NCI-H748 (cell line): ENCODE data around the gene EDC3.
A peak's percentile ranks its signal among the peaks of the same experiment; 100 is the strongest.
"Not testable (repeated sequence)": the region's sequence is repeated elsewhere in the genome, so short reads cannot be mapped to it uniquely, and the experiment has no call there.

Experiments used
- DNase-seq: peaks from one replicate; lab custom pipeline; 2025; ENCODE audit not compliant: unreplicated experiment; lab: John Stamatoyannopoulos, UW

The EDC3 gene

DNA sequence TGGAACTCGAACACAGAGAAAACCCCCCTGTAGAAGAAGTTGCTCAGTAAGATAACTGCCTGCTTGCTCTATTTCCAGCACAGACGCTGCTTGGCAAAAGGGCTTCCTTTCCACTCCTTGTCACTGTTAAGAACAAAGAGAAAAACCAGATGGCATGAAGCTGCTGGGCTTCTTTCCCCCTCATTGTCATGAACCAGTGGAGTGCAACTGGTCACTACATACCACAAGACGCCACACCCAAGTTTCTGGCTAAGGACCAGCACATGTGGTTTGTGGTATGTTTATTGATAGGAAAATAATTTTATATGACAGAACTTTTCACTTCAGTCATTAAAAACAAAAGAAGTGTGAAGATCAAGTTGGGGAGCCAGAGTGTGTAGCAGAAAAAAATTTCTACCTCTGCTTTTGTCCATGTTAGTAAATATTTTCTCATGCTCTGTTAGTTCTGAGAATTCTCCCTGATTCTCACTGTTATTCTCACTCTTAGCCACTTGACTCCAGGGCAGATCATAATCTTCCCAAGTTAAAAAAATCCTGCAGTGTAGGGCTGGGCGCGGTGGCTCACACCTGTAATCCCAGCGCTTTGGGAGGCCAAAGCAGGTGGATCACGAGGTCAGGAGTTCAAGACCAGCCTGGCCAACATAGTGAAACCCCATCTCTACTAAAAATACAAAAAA is 42.3 kb downstream of the EDC3 start:
- DNase-seq, result no peak

DNA sequence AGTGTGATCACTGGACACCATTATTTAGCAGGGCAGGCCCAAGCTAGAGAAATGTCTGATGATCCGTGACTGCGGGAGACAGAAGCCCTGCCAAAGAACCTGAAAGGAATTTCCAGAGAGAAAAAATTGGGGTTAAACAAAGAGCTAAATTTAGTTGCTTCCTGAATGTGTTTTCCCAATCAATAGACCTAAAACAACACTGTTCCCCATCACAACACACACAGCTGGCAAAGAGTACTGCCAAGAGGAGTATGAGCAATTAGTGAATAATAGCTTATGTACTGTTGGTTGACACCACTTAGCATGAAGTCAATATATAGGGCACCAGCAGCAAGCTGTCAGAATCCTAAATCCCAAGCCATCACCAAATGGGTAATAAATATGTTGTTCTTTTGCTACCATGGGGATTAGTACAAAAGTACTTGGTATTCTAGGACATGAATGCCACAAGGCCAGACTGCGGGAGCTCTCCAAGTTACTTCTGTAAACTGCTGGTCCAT is 44.5 kb downstream of the EDC3 start:
- peak; percentile 86 for DNase-seq

DNA sequence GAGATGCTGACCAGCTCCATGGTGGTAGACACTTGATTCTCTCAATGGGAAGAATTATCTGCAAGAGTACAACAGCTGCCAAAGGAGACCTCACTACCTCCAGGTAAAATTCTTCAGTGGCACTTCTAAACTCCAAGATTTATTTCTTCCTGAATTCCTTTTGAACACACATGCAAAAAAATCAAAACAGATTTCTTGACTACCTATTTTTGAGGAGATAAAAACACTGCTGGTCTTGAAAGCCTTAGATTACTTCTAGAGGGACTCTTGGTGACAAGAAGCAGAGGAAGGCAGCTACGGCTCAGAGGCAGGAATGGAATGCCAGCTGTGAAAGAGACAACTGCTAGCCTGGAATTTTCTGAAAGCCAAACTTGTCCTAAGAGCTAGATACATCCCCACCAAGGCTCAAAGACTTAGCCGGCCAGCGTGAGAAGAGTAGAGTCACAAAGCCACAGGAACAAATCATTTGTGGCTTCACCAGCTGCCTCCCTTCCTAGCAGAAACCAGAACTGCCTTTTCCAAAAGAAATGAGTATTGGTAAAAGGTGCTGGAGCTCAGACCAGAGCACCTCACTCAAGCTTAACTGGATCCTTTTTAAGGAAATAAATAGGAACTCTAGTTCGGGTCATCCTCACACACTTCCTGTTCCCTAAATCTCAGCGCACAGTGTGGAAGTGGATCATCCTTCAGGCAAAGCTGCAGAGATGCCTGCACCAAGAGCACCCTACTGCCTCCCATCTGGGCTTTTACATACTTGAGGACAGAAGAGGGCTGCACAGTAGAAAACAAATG is 47.6 kb downstream of the EDC3 start:
- DNase-seq, result no peak

DNA sequence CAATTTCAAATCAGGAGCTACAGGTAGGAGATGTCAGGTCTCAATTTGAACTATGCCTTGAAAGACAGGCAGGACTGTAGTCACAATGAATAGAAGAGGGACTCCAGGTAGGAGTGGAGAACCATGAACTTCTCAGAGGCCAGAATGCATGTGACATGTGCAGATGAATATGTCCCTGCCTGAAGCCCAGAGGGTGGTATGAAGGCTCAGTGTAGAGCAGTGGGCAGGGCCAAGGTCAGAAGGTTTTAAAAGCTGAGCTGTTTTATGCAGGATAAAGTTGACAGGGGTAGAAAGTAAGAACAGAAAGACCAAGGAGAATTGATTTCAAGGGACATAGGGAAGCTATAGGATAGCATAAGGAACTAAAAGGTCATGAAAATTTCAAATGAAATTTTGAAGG is 49.3 kb downstream of the EDC3 start:
- DNase-seq, result no peak

DNA sequence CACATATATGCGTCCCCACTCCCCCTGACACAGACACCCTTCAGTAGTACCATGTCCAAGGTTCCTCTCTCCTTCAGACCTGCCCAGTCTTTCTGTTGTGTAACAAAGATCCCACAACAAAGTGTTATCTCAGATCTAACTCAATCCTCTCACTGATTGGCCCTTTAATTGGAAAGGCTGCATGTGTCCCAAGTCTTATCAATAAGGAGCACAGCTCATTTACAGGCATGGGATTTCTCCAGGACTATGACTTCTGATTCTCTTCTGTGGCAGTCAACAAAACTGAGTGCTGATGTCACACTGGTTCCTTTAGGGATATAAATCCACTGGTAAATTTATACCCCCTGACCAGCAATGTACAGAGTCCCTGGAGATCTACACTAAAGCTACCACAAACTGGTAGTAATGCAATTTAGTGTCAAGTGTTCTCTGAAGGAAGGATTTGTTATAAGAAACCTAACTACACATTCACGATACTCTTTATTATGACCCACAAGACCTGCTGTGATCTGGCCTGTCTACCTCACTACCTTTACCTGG is 52.1 kb downstream of the EDC3 start:
- DNase-seq, result no peak

DNA sequence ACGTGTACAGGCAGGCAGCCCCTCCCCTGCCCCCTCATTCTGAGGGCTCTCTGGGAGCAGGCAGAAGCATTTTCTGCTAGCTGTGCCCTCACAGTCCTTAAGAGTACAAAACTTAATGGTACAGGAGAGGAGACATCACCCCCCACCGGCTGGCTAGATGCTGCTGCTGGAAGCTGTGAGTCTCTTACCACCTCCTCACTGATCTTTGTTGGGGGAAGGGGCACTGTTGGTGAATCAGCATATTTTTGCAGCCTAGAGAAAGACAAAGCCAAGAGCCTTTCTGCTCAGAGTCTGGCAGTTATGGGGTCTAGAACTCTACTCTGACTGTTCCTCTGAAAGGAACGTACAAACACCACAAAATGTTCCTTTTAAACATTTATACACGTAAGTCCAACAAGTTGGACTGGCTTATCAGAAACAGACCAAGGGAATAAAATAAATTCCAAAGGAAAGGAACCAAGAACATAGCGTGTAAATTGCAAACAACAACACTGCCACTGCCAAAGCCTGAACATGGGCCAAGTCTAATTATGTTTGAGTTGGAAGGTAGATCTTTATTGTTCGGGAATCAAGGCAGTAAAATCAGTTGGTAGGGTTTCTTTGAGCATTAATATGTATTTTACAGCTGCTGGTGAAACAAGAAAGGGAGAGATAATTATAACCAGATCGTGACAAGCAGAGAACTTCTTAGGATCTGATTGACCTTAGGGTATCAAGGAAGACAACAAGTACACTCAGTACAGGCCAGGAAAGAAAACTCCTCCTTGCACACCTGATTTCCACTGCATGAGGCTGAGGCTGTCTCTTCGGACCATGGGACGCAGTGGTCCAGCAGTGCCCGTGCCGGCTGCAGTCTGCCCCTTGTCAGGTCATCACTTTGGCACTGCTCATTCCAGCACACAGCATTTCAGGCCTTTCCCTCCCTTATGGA is 52.8 kb downstream of the EDC3 start:
- peak; percentile 12 for DNase-seq

DNA sequence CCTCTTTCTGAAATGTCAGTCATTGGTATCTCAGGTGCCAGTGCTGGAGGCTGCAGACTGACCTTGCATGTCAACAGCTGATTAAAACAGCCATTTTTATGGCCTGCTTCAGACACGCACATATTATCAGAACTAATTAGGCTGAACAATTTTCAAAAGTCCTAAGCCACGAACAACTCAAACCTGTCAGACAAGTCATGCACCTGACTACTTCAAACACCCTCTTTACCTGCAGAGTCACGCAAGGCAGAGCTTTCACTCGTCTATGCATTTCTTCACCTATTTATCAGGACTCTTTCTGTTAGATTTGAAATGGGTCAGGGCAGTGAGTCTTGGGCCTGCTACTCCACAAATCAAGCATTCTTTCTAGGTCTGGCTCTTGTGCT is 53.5 kb downstream of the EDC3 start:
- peak; percentile 83 for DNase-seq

DNA sequence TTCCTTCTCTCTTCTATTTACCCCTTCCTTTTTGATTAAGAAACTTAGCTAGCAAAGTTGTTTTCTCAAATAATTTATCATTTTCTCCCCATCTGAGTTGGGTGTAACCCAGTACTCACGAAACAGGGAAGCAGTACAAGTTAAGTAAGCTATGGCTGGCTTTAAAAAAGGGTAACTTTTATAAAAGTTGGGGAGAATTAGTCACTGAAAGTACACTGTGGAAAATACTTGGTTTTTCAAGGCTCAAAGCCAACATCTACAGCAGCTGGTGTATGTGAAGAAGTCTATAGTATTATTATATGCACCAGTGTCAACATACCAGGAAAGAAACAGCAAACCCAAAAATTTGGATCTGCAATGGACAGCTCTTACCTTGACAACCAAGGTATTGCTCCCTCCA is 54.7 kb downstream of the EDC3 start:
- DNase-seq, result no peak

DNA sequence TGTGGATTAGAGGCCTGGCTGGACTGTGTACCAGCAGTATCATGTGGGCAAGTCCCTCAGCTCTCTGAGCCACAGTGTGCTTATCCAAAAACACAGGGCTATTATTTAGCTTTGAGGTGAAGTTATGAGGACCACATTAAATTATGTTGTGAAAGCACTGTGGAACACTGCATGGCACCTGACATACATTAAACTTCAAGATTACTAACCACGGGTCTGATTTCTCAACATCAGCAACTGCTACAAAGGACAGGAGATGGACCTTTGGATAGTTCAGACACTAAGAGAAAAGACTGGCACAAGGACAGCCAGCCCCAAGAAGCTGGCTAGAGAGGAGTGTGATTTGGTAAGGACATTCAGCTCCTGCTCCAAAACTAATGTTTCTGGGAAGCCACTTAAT is 58.8 kb downstream of the EDC3 start:
- no peak for DNase-seq

DNA sequence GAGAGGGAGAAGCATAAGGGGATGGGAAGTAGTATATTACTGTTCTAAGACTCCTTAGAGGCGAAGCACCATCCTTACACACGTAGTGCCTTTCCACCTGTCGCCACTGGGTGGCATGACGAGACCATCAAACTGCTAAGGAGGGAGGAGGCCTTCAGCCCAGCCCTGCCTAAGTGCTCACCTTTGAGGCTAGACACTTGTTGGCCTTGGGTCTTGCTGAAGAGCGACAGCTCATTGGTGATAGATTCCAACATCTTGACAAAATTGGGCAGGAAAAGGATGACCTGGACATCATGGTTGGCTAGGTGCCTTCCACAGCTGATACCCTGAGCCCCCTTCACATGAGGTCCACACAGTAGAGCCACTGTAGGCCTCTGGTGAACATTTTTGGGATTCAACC is 60.6 kb downstream of the EDC3 start:
- DNase-seq, result peak; percentile 44

DNA sequence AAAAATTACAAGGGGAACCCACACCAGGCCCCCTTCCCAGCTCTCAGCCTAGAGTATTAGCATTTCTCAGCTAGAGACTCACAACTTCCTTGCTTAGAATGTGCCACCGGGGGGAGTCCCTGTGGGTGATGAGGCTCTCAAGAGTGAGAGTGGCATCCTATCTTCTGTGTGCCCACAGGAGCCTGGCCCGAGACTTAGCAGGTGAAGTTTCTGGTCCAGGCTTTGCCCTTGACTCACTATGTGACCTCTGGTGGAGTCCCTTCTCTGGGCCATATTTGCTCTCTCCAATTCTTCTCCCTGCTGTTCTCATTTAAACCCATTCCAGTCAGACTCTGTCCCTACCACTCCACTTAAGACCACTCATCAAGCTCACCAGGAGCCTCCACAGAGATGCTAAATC is 62.0 kb downstream of the EDC3 start:
- DNase-seq, result no peak

DNA sequence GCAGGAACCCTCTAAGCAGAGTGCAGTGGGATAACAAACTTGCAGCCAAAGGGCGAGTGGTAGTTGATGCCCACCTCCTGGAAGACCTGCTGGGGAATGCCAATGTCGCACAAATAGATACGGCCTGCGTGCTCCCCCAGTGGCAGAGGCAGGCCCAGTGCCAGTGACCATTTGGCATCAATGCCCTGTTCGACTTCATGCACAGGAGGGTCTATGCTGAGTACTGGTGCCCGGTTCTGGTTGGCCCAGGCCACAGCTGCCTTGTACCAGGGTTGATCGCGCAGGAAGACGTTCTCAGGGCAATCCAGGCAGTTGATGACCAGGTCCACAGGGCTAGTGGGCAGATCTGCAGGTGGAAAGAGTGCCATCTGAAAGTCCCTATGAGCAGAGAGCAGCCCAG is 63.2 kb downstream of the EDC3 start:
- no peak for DNase-seq

DNA sequence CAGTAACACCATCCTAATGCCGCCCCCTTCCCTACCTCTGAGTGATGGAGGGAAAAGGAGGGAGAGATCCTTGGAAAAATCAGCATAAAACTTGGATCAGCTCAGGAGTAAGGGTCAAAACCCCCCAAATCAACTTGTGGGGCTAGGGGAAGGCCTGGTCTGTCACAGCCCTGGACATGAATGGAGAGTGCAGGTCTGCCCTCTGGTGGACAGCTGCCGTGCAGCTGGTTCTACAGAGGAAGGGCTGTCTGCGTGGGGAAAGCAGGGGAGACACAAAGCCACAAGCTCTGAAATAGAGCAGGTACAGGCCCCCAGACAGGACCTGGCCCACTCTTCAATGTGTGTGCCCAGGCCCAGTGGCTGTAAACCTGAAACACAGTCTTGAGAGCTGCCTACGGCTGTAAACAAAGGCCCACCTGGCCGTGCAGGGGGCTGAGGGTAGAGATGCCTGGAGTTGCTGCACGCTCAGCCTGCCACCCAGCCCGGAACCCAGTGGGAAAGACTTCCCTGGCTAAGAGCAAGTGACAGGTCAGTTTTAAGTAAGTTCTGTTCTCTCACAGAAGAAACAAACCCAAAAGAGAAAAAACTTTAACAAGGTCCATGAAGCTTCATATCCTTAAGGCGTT is 63.8 kb downstream of the EDC3 start:
- DNase-seq, result peak; percentile 20

DNA sequence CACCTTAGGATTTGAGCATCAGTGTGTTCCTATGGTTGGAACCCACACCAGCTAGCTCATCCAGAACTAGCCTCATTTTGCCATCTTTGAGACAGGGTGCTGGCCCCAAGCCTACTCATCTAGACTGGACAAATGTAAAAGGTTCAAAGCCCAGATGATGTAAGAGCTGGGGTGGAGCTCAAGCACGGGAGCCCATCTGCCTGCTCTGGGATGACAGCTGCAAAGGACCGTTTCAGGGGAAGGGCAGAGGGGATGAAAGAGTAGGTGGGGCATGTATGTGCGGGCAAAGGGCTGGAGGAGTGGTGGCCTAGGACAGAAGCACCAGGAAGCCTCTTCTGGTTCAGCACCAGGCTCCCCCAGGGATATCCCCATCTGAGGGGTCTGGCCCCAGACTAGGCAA is 64.4 kb downstream of the EDC3 start:
- DNase-seq, result no peak

DNA sequence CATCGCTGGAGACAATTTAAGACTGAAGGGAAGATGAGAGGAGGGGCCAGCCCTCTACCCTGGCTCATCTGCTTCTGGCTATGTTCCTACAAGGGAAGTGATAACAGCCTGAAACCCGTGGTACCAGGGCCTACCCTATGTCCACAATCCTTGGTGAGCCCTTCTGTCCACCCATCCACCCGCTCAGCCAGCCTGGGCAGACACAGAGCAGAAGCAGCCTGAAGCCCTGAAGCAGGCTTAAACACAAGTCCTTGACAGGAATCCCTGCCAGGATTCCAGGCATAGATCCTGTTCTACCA is 64.8 kb downstream of the EDC3 start:
- no peak for DNase-seq

DNA sequence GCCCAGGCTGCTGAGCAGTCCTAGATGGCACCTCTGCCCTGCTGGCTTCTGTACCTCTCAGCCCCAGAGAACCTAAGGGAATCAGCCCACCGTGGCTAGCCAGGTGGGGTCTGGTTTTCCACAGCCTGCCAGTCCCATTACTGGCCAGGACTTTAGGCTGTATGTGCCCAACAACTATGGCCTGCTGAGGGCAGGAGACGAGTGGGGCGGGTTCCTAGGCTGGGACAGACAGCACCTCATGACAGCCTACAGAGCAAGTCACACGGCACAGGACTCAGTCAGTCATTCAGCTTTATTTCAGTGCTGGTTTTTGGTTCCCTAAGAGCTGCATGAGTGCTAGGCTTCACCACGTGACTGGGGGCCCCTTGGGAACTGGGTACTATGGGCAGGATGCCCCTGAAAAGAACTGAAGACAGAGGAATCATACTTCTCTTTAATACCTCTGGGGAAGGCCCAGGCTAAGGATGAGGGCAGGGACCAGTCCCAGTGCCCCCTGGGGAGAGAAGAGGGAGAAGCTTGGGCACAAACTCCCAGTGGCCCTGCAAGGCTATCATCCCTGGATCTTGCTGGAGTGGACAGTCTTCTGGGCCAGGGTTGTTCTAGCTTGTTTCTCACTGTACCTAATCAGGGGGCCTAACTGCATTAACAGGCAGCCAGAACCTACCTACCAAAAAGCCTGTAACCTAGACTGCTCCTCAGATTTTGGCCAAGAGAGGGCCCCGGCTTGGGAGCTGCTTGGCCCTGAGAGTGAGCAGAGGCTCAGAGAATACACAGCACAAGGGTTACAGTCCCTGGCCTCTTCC is 65.3 kb downstream of the EDC3 start:
- DNase-seq, result no peak

DNA sequence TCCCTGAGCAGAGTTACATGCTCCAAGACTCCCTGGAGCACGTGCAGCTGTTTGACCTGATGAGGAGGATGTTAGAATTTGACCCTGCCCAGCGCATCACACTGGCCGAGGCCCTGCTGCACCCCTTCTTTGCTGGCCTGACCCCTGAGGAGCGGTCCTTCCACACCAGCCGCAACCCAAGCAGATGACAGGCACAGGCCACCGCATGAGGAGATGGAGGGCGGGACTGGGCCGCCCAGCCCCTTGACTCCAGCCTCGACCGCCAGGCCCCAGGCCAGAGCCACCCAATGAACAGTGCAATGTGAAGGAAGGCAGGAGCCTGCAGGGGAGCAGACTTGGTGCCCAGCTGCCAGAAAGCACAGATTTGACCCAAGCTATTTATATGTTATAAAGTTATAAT is 66.1 kb downstream of the EDC3 start:
- not testable (repeated sequence) for DNase-seq

DNA sequence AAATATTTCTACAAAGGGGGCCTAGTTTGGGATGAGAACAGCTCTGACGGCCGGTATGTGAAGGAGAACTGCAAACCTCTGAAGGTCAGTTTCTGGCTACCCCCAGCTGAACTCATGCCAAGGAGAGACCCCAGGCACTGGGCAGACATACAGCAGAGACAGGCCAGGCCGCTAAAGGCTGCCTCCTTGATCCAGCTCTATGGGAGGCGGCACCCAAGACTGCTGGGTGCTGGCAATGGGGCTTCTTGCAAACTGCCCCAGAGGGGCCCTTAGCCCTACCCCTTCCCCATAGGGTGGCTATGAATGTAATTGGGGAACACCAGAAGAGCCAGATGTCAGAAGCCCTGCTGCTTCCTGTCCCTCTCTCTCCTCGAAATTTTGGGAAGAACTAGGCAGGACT is 66.9 kb downstream of the EDC3 start:
- no peak for DNase-seq

DNA sequence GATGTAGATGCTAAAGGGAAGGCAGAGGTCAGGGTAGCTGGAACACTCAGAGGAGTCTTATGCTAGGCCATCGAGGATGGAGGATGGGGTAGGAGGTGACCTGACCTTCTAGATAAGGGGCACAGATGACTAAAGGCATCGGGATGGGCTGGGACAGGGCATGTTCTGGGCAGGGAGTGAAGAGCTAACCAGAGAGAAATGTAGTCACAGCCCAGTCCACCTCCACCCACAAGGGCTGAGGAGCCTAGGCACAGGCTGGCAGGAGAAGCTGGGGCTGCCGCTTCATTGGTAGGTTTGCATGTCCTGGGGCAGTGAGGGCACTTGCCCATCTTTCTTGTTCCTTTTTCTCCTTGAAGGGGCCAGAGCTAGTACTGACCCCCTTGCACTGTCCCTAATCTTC is 67.6 kb downstream of the EDC3 start:
- no peak for DNase-seq

DNA sequence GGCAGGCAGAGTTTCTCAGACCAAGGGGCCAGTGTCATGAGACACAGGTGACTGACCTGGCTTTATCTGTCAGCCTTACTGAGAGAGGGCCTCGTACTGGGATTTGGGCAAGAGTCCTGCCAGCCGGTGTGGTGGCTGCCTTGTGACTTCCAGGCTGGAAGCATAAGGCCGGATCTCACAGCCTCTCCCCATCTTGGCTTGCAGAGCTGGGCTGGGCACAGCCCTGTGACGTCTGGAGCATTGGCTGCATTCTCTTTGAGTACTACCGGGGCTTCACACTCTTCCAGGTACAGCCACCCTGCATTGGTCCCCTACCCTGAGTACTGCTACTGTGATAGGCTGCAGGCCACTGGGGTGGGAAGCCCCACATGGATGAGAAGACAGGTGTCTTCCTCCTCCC is 68.1 kb downstream of the EDC3 start:
- DNase-seq, result no peak
